Measurements from ENCODE around the gene PWWP2B. TPM values are rescaled to one million over a fixed set of nuclear protein-coding genes. Genes with fewer than 3 reads are reported as not detected.

PWWP2B gene
- total and polyA plus RNA-seq, 2 donors (not counting 3 experiments of a cell fraction or from before 2014, with no cell fraction given): 4.6 to 11.8 TPM

- H3K9me3 ChIP-seq (replicated peaks; ENCODE audit: control insufficient read depth, insufficient read depth, low read length): no peaks in the 10 kb centered on the region
- TF ChIP-seq FOS (IDR thresholded peaks at IDR 0.05; ENCODE audit: borderline replicate concordance, insufficient read depth, low read length): no peak
- no peak for TF ChIP-seq GATA2 (IDR thresholded peaks at IDR 0.05; ENCODE audit: insufficient read depth, insufficient read length, low read depth, low read length)
- TF ChIP-seq, protein P1, sequence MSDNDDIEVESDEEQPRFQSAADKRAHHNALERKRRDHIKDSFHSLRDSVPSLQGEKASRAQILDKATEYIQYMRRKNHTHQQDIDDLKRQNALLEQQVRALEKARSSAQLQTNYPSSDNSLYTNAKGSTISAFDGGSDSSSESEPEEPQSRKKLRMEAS (IDR thresholded peaks at IDR 0.05; ENCODE audit: insufficient read depth, insufficient read length): no peak
- no peak for TF ChIP-seq POLR2AphosphoS5 (IDR thresholded peaks at IDR 0.05; ENCODE audit: insufficient read depth, low read depth, low read length)
- no peak for TF ChIP-seq CTCF (IDR thresholded peaks at IDR 0.05; ENCODE audit: extremely low read depth in 1 of 2, insufficient read depth in 1 of 2, low read depth in 1 of 2, low read length in 2 of 2)
- no peak for TF ChIP-seq MYC (IDR thresholded peaks at IDR 0.05; ENCODE audit: low read depth, low read length)
- TF ChIP-seq JUN (IDR thresholded peaks at IDR 0.05; ENCODE audit: borderline replicate concordance, insufficient read depth, insufficient read length, low read depth): no peak
- TF ChIP-seq POLR2A (IDR thresholded peaks at IDR 0.05; ENCODE audit: low read depth, low read length): no peak
- no peak for TF ChIP-seq EZH2 (IDR thresholded peaks at IDR 0.05; ENCODE audit: borderline replicate concordance, low read depth, low read length, severe bottlenecking)
- FAIRE-seq: no peak
- no TSS peak for BruUV-seq (replicated peaks)
- H3K36me3 ChIP-seq (ENCODE audit: control insufficient read depth in 2 of 2, extremely low read depth in 1 of 2, insufficient read depth in 2 of 2, low read length in 2 of 2): no peaks in the 10 kb centered on the region
- peaks cover 21% of the 10 kb centered on the region for H3K4me1 ChIP-seq (ENCODE audit: control insufficient read depth, extremely low read depth, insufficient read depth, low read length)
- H2AFZ ChIP-seq (ENCODE audit: low read depth, low read length): no peak overlapping the region
- no peaks in the 10 kb centered on the region for H3K79me2 ChIP-seq (ENCODE audit: control insufficient read depth, insufficient read depth, low read length)
- CTCF ChIA-PET: no interaction called here
- H3K27ac ChIP-seq (ENCODE audit: insufficient read depth, low read depth, low read length): no peak overlapping the region
- no peak for DNase-seq (ENCODE audit: low read depth, low spot score)
- POLR2A ChIA-PET: no interaction called here
- H3K9me1 ChIP-seq (replicated peaks; ENCODE audit: control insufficient read depth, extremely low read depth, insufficient read depth, low read length): no peaks in the 10 kb centered on the region
- no peaks in the 10 kb centered on the region for H3K27me3 ChIP-seq (ENCODE audit: control insufficient read depth in 2 of 2, insufficient read depth in 2 of 2, low read length in 2 of 2)
- H4K20me1 ChIP-seq (replicated peaks; ENCODE audit: control insufficient read depth, extremely low read depth, insufficient read depth, low read length): no peaks in the 10 kb centered on the region
- intact Hi-C loops (cut with micrococcal nuclease): no loop called here
- H3K4me2 ChIP-seq (ENCODE audit: insufficient read depth, low read length): no peak overlapping the region
- dilution Hi-C loops (cut with MboI; ENCODE audit: extremely low pct_ligation_motif_present, low sequenced_read_pairs): no loop called here
- no peak overlapping the region for H3K9ac ChIP-seq (replicated peaks; ENCODE audit: extremely low read depth, insufficient read depth, low read length)
- no peak overlapping the region for H3K4me3 ChIP-seq (replicated peaks in 1 of 3; ENCODE audit: insufficient read depth in 1 of 3, low read depth in 1 of 3, low read length in 3 of 3)
Observed at GRCh38 chr10:132415956-132416355, 19.0 kb downstream of the PWWP2B start.
